Right kidney (tissue), 1 donor: ENCODE measurements around the gene NUDT21.
"Not testable (repeated sequence)": the region's sequence is repeated elsewhere in the genome, so short reads cannot be mapped to it uniquely, and the experiment has no call there.

Experiments
- DNase-seq: peaks from one replicate; pipeline ENCODE4 v3.0.0-alpha.2; 2016

NUDT21 gene

DNA sequence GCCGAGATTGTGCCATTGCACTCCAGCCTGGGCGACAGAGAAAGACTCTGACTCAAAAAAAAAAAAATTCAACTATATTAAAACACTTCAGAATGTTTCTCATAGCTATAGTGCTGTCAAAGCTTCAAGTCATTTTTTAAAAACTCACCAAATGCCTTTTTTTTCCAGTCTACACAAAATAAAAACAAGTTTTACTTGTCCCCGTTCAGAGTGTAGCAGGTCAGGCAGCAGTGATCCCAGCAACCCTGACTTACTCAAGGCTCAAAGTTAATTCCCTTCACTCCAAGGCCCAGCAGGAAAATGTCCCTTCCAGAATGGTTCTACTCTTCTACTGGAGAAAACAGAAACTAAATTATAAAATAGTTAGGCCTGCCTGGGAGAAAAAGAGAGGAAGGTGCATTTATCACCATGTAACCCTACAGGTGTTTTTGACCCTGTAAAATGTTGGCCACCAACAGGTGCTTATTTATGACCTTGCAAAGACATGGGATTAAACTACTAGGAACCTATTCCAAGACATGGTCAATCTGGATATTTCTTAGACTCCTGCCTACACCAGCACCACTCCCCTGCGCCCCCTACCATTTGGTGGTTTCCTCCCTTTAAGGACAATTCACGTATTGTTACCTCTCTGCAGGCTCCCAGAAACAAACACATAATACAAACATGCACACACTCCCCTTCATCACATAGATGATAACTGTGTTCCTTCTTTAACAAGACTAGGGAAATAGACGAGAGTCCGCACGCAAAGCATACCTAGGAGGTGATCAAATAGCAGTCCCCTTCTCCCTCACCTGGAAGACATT, 31.2 kb downstream of the NUDT21 start:
- DNase-seq = no peak

DNA sequence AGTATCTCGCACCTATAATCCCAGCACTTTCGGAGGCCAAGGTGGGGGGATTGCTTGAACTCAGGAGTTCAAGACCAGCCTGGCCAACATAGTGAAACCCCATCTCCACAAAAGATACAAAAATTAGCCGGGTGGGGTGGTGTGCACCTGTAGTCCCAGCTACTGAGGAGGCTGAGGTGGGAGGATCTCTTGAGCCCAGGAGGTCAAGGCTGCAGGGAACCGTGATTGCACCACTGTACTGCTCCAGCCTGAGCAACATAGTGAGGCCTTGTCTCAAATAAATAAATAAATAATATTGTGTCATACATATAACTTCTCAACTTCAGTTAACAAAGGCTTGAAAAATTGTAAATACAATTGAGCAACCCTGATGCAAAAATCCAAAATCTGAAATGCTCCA, 34.0 kb downstream of the NUDT21 start:
- no peak for DNase-seq

DNA sequence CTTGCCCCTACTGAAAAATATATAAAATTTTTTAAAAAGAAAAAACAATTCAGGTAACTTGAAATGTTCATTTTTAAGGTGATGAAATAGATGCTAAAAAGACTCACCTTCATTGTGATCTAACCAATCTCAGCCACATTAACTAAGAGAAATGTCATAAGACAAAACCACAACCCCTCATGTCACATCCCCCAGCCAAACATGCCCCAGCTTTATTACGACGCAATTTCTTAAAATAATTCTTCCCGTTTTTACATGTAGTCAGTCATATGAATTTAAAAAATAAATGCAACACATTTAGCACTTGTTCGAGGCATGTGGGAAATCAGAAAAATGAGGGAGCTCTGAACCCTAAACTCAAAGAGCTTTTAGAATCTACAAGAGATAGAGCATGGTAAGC, 35.3 kb downstream of the NUDT21 start:
- DNase-seq = no peak

DNA sequence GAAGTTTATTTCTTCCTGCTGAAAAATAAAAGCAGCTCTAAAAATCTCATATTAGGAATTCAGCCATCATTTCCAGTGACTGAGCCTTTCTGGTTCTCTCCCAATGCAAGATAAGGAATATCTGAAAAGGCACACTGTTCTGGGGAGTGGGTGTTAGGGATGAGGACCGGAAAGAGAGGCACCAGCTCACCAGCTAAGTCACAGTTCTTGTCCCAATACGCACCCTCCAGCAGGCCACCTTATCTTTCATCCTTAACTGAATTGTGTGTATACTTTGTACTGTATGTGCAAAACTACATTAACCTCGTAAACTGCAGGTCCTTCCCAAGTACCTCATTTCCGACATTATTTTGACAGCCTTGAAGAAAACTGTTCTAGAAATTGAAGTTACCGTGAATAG, 36.8 kb downstream of the NUDT21 start:
- DNase-seq = no peak

DNA sequence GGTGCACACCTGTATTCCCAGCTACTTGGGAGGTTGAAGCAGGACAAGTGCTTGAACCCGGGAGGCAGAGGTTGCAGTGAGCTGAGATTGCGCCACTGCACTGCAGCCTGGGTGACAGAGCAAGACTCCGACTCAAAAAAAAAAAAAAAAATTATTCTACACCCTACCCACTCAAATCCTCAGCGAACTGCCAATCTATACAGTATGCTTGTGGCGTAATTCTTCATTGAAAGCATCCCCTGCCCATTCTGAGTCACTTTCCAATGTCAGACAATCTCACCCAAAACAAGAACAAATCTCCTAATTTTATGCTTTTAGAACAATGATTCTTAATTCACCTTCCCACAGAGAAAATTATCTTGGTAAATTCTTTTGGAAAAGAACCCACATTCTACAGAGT, 37.8 kb downstream of the NUDT21 start:
- DNase-seq = no peak

DNA sequence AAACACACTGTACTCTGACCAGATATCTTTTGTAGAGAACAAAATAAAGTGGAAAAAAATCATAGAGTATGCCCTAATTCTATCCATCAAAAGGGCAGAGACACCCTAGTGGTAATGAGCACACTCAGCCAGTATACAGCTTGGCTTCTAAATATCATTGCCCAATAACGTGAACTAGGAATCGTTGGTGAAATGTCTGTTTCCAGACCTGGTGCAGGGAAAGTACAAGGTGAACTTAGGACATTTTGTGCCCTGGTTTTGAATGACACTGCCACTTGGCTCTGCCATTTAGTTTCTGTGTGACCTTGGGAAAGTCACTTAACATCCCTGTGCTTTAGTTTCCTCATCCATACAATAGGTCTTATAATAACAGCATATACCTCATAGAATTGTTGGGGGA, 39.5 kb downstream of the NUDT21 start:
- no peak for DNase-seq

DNA sequence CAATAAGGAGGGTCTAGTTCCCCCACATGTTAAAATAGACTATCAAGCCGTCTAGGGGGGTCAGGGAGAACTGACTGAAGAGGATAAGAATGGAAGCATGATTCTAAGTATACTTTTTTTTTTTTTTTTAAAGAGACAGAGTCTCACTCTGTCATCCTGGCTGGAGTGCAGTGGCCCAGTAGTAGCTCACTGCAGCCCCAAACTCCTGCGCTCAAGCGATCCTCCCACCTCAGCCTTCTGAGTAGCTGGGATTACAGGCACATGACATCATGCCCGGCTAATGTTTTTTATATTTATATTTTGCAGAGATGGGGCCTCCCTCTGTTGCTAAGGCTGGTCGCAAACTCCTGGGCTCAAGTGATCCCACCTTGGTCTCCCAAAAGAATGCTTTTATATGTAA, 40.0 kb downstream of the NUDT21 start:
- no peak for DNase-seq

DNA sequence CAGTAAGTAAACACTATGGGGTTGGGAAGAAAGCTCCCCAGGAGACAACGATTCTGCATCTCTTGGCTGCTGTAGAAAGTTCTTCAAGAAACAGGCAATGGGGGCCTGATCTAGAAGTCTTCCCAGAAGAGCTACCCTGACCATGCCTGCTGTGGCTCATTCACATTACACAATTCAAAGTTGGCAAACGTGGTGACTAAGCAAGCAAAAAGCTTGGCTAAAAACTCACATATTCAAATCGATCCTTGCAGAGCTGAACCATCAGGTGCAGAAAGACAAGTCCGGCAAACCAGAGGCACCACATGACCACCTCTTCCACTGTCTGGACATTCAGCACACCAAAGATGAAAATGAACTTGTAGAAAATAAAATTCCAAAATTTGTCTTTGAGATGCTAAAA, 41.9 kb downstream of the NUDT21 start:
- DNase-seq = no peak

DNA sequence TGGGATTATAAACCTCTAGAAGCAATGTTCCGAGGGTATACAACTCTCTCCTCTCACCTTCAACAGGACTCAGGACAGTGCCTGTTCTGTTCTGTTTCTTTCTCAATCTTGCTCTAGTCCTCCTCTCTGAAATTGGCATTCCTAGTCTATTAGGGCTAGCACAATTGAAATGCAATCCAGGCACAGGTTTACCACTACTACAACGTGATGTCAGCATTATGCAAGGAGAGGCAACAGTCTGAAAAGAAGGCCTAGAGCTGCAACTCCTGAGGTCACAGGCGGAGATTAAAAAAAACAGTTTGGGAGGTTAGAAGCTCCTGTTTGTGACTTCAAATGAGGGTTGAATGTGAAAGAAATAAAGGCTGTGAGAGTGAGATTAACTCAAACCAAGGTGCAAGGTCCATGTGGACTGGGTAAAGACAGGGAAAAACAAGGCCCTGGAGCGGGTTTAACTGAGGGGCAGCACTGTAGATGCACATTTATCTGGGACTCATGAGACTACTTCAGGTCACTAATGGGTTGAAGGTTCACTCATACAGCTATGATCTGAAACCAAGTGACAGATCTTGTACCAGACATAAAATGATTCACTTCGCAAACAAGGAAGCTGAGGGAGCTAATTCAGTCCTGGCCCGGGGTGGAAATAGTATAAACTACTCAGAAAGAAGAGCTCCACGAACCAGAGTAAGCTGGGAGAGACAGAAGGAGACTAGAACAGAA, 42.6 kb downstream of the NUDT21 start:
- no peak for DNase-seq

DNA sequence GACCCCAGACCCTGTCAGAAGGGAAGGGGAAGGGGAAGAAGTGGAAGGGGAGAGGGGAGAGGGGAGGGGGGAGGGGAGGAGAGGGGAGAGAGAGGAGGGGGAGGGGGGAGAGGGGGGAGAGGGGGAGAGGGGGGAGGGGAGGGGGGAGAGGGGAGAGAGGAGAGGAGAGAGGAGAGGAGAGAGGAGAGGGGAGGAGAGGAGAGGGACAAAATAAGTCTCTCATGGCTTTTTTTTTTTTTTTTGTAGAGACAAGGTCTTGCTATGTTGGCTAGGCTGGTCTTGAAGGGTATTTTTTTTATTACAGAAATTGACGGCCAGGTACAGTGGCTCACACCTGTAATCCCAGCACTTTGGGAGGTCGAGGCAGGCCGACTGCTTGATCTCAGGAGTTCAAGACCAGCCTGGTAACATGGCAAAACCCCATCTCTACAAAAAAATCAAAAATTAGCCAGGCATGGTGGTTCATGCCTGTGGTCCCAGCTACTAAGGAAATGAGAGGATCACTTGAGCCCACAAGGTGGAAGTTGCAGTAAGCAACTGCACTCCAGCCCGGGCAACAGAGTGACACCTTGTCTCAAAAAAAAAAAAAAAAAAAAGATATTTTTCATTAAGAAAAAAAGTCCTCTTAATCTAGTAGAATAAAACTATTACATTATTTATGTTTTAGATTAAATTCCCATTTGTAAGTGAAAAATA, 45.0 kb downstream of the NUDT21 start:
- DNase-seq = no peak

DNA sequence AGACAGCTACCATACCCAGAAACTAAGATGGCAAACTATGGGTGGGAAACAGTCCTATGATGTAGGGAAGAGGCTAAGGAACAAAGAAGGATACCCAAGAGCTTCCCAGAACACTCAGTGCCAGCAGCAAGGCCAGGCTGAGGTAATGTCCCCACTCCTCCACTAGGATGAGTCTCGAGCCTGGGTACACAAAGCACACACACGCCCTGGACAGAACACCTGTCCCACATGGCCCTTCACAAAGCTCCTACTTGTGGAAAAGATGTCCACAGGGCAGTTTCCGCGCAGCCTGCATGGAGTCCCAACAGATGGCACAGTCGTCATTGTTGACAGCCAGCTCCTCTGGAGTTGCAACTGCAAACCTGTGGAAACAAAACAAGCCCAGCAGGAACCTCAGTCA, 49.6 kb downstream of the NUDT21 start:
- DNase-seq = no peak

DNA sequence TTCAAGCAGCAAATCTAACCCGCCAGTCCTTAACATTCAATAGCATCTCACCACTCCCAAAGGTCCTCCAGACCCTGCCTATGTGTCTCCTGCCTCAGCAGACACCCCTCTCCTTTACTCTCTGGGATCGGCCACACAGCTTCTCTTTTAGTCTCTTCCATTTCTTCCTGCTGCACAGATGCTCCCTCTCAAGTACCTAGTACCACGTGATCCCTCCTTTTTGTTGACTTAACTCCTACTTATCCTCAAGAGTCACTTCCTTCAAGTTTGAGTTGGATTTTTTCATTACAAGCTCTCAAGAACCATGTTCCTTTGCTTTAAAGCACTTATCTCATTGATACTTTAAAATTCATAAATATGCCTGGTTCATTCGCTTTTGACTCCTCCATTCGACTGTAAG, 50.7 kb downstream of the NUDT21 start:
- no peak for DNase-seq

DNA sequence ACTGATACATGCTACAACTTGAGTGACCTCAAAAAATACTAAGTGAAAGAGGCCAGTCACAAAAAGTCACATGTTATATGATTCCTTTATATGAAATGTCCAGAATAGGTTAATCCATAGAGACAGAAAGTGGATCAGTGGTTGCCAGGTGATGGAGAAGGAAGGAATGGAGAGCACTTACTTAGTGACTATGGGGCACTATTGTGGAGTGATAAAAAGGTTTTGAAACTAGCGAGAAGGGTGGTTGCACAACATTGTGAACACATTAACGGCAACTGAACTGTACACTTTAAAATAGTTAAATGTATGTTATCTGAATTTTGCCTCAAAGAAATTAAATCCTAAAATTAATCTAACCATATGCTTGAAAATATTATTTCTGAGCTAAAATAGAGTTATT, 51.6 kb downstream of the NUDT21 start:
- DNase-seq = no peak

DNA sequence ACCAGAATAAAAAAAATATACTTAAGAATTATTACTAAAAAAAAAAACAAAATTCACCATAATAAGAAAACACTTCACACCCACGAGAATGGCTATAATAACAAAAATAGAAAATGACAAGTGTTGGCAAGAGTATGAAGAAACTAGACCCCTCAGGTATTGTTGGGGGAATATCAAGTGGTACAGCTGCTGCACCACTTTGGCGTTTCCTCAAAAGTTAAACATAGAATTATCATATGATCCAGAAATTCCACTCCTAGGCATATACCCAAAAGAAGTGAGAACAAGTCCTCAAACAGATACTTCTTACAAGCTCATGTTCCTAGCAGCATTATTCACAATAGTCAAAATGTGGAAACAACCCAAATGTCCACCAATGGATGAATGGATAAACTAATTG, 52.1 kb downstream of the NUDT21 start:
- DNase-seq = no peak

DNA sequence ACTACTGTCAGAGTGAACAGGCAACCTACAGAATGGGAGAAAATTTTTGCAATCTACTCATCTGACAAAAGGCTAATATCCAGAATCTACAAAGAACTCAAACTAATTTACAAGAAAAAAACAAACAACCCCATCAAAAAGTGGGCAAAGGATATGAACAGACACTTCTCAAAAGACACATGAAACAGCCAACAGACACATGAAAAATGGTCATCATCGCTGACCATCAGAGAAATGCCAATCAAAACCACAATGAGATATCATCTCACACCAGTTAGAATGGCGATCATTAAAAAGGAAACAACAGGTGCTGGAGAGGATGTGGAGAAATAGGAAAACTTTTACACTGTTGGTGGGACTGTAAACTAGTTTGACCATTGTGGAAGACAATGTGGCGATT, 54.4 kb downstream of the NUDT21 start:
- DNase-seq = not testable (repeated sequence)

DNA sequence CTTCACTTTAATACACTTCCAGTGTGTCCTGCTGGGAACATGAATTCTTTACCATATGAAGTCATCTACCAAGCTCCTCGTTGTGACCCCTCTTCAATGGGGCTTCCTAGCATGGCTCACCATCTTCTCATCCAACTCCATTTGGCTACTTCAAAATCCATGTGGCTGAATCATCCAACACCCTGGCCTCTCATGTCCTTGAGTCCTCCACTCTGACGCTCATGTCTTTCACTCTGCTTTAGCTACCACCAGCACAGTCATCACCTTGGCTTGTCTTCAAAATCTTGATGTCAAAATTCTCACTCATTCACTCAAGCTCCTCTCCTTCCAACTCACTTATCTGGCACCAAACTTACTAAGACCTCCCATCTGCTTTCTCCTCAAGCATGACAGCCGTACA, 61.6 kb downstream of the NUDT21 start:
- DNase-seq = no peak

DNA sequence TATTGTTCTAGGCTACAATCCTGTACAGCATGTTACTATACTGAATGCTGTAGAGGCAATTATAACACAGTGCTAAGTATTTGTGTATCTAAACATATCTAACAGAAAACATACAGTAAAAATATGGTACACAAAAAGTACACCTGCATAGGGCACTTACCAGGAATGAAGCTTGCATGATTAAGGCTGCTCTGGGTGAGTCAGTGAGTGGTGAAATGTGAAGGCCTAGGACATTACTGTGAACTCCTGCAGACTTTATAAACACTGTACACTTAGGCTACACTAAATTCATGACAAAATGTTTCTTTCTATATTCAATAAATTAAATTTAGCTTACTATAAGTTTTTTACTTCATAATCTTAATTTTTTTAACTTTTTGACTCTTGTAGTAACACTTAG, 62.9 kb downstream of the NUDT21 start:
- DNase-seq = no peak

DNA sequence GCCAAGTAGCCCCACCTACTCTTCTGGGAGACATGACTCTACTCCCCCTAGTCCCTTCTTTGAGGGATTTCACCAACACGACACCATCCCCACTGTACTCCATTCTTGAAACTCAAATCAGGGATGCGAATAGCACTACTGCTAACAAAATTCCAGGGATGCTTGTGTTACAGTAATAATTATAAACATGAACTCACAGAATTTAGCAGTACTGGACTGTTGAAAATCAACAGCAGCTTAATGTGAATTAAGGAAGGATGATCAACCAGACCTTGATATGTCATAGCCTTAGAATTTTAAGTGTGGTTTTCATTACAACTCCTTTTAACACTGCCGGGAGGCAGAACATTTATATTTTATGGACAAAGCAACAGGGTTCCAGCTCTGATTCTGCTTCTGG, 63.7 kb downstream of the NUDT21 start:
- no peak for DNase-seq

DNA sequence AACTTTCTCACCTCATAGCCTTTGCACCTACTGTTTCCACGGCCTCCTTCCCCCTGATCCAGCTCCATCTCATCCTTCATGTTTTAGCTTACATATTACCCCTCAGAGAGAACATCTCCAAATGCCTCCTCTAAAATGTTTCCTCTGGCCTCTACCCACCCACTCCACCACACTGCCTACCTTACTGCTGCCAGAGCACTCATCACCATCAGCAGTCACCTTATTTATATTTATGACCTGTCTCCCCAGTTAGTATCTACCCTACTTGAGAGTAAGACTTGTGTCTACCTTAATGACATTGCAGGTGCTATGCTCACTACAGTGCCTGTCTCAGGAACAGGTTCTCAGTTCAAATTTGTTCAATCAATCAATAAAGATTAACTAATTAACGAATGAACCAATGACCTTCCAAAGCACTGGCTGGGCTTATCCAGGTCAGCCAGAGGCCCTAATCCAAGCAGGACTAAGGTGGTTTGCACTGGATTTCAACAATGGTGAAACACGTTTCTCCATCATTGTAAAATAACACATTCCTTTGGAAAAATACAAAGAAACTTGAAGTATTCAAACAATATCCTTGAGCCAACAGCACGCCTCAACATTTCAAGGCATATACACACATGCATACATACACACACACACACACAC, 66.9 kb downstream of the NUDT21 start:
- no peak for DNase-seq

DNA sequence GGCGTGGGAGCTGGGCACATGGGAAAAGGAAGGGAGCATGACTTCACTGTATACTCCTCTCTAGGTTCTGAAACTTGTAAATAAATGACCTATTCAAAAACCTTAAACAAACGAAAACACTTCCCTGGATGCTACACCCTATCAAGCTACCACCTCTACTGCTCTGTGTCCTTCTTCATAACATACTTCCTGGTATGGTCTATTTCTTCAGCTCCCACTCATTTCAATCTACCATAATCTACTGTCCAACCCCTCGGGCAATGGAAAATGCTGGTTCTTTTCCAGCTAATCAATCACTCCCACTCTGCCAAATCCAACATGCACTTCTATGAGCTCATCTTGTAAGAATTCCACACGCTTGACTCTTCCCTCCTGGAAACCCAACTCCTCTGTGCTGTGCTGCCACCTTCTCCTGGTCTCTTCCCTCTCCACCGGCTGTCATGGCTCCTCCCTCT, 68.2 kb downstream of the NUDT21 start:
- no peak for DNase-seq

DNA sequence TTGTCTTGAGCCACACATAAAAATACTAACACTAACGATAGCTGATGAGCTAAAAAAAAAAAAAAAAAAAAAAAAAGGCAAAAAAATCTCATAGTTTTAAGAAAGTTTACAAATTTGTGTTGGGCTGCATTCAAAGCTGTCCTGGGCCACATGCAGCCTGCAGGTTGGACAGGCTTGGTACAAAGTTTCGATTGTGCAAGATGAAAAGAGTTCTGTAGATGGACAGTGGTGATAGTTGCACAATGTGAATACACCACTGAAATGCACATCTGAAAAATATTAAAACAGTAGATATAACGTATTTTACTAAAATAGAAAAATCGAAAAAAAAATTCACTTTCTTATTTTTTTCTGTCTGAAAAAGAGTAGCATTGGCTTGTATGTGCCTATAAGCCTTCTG, 68.7 kb downstream of the NUDT21 start:
- DNase-seq = no peak

DNA sequence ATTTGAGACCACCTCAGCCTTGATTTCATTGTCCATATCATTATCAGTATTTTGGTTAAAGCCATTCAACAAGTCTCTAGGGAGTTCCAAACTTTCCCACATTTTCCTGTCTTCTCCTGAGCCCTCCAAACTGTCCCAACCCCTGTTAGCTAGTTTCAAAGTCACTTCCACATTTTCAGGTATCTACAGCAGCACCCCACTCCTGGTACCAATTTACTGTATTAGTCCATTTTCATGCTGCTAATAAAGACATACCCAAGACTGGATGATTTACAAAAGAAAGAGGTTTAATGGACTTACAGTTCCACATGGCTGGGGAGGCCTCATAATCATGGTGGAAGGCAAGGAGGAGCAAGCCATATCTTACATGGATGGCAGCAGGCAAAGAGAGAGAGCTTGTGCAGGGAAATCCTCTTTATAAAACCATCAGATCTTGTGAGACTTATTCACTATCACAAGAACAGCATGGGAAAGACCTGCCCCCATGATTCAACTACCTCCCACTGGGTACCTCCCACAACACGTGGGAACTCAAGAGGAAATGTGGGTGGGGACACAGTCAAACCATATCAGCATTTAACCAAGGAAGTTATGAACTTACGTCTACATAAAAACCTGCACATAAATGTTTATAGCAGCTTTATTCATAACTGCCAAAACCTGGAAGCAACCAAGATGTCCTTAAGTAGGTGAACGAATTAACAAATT, 70.2 kb downstream of the NUDT21 start:
- not testable (repeated sequence) for DNase-seq
